Activated CD8-positive, alpha-beta T cell treated with anti-CD3 and anti-CD28 coated beads for 36 hours (primary cell): ENCODE results near the gene PSMD8. TPM values are rescaled to one million over a fixed set of nuclear protein-coding genes. Genes with fewer than 3 reads are reported as not detected.

ENCODE experiments used
- ATAC-seq: fragments of 200-7000 bp; cut with Tn5 transposase; one replicate; pipeline ENCODE4 v1.10.0; 2021; ENCODE audit warnings: mild to moderate bottlenecking, moderate library complexity
- CTCF ChIA-PET: fragments of 350-600 bp; sonication (Branson Sonifier 250); formaldehyde crosslinking; loops from one replicate; lab custom pipeline; 2021; ENCODE audit warnings: antibody characterized with exemption; lab: Charles Lee
- POLR2A ChIA-PET: fragments of 350-600 bp; sonication (Branson Sonifier 250); formaldehyde crosslinking; loops from one replicate; lab custom pipeline; 2021; ENCODE audit warnings: antibody characterized with exemption; lab: Charles Lee
- DNase-seq: peaks from one replicate; pipeline ENCODE4 v3.0.0-alpha.2; 2020
- H3K27ac Mint-ChIP-seq: one replicate; pipeline ENCODE4 v1.8.0; 2021; ENCODE audit warnings: mild to moderate bottlenecking, mixed read lengths
- H3K27me3 Mint-ChIP-seq: one replicate; pipeline ENCODE4 v1.8.0; 2021; ENCODE audit warnings: mixed read lengths
- H3K36me3 Mint-ChIP-seq: one replicate; pipeline ENCODE4 v1.8.0; 2021; ENCODE audit warnings: low read depth, mixed read lengths
- H3K4me1 Mint-ChIP-seq: one replicate; pipeline ENCODE4 v1.8.0; 2021; ENCODE audit warnings: low read depth, mixed read lengths
- H3K4me3 Mint-ChIP-seq: one replicate; pipeline ENCODE4 v1.8.0; 2021; ENCODE audit warnings: mild to moderate bottlenecking, moderate library complexity, mixed read lengths
- H3K9me3 Mint-ChIP-seq: one replicate; pipeline ENCODE4 v1.8.0; 2021; ENCODE audit warnings: mixed read lengths
- CTCF ChIP-seq: fragments of 200-600 bp; IDR thresholded peaks from one replicate; pipeline ENCODE4 v1.8.0; 2022; ENCODE audit warnings: antibody characterized with exemption, mild to moderate bottlenecking
- intact Hi-C: fragments of 100-400 bp; cut with micrococcal nuclease; formaldehyde crosslinking; loops from one replicate; pipeline ENCODE4 v1.10.0; 2022
- total RNA-seq, 2 experiments: library from RNA; stranded (reverse); gene quantifications; one replicate each; pipeline ENCODE4 v1.2.3, GENCODE V29; 2021

Gene PSMD8
- total RNA-seq, 2 experiments from 2014 or later: 178 to 191 TPM

- ChIA-PET CTCF (interaction anchor here (0.8 to 1.9 kb wide), 3 partner anchors 17 to 160 kb away, joined by 3 to 6 read pairs (median 5); partner anchors contain the start of gene FAM98C), POLR2A (interaction anchor here (1.8 to 5.4 kb wide), 2 partner anchors 10 kb away, joined by 7 to 40 read pairs; partner anchors contain the start of gene PSMD8)
- Mint-ChIP-seq H3K27ac (no peak overlapping the region), H3K27me3 (peaks cover 16% of the 10 kb centered on the region), H3K36me3 (peaks cover 49% of the 10 kb centered on the region), H3K9me3 (no peaks in the 10 kb centered on the region), H3K4me1 (peaks cover 20% of the 10 kb centered on the region), H3K4me3 (no peak overlapping the region)
- TF ChIP-seq CTCF: no peak
- intact Hi-C loops: no loop called here
- ATAC-seq (no peak), DNase-seq (no peak)
Observed at GRCh38 chr19:38385057-38385803, 10.9 kb downstream of the PSMD8 start.

- Mint-ChIP-seq H3K9me3 (no peaks in the 10 kb centered on the region), H3K4me3 (no peak overlapping the region), H3K27ac (no peak overlapping the region), H3K4me1 (peaks cover 20% of the 10 kb centered on the region), H3K27me3 (peaks cover 18% of the 10 kb centered on the region), H3K36me3 (peaks cover 43% of the 10 kb centered on the region)
- intact Hi-C loops: no loop called here
- ChIA-PET CTCF (interaction anchor here (1.9 kb wide), 1 partner anchor 152 kb away, joined by 6 read pairs; no protein-coding TSS in a partner anchor), POLR2A (interaction anchor here (0.5 to 5.4 kb wide), 3 partner anchors 9 to 38 kb away, joined by 3 to 40 read pairs (median 7); partner anchors contain the start of gene PSMD8)
- ATAC-seq (no peak), DNase-seq (peak; percentile 43)
- TF ChIP-seq CTCF: no peak
Observed at GRCh38 chr19:38385804-38386257, 11.5 kb downstream of the PSMD8 start.

GRCh38 chr19:38386300-38386970 lies 12.1 kb downstream of the PSMD8 start:
- peaks cover 37% of the 10 kb centered on the region for H3K36me3 Mint-ChIP-seq
- H3K4me3 Mint-ChIP-seq: no peak overlapping the region
- H3K27me3 Mint-ChIP-seq: peaks cover 22% of the 10 kb centered on the region
- H3K4me1 Mint-ChIP-seq: peaks cover 20% of the 10 kb centered on the region
- POLR2A ChIA-PET: interaction anchor here (0.5 to 5.4 kb wide), 4 partner anchors 9 to 263 kb away, joined by 3 to 40 read pairs (median 5); partner anchors contain the start of gene PSMD8
- H3K27ac Mint-ChIP-seq: no peak overlapping the region
- intact Hi-C loops: no loop called here
- H3K9me3 Mint-ChIP-seq: no peaks in the 10 kb centered on the region
- ATAC-seq: no peak
- DNase-seq: no peak
- CTCF ChIA-PET: interaction anchor here (1.7 kb wide), 1 partner anchor 17 kb away, joined by 14 read pairs; the partner anchor contains the start of gene FAM98C
- TF ChIP-seq CTCF: no peak

- ChIA-PET CTCF (interaction anchor here (0.8 to 1.7 kb wide), 5 partner anchors 12 to 232 kb away, joined by 3 to 14 read pairs (median 4); partner anchors contain the start of genes EIF3K and FAM98C), POLR2A (interaction anchor here (0.6 to 5.4 kb wide), 2 partner anchors 12 to 263 kb away, joined by 3 to 40 read pairs; partner anchors contain the start of gene PSMD8)
Observed at GRCh38 chr19:38386971-38387549, 12.7 kb downstream of the PSMD8 start.

More at GRCh38 chr19:38386971-38387549, 12.7 kb downstream of the PSMD8 start:
- intact Hi-C loops: no loop called here
- ATAC-seq: no peak
- no peak for TF ChIP-seq CTCF
- H3K9me3 Mint-ChIP-seq: no peaks in the 10 kb centered on the region
- peaks cover 25% of the 10 kb centered on the region for H3K27me3 Mint-ChIP-seq
- peaks cover 20% of the 10 kb centered on the region for H3K4me1 Mint-ChIP-seq
- DNase-seq: no peak
- H3K27ac Mint-ChIP-seq: no peak overlapping the region
- H3K36me3 Mint-ChIP-seq: peaks cover 31% of the 10 kb centered on the region
- peak overlapping the region; percentile 40 for H3K4me3 Mint-ChIP-seq
